ENCODE results near the gene MAP3K5. TPM values are rescaled to one million over a fixed set of nuclear protein-coding genes. Genes with fewer than 3 reads are reported as not detected.
"Not testable (repeated sequence)": the region's sequence is repeated elsewhere in the genome, so short reads cannot be mapped to it uniquely, and the experiment has no call there.

The MAP3K5 gene
- total RNA-seq, 1 donor from 2014 or later = 18.3 TPM

GRCh38 chr6:136795386-136795785 lies 3.1 kb upstream of the MAP3K5 start:
- no peak for DNase-seq (ENCODE audit: low spot score in 2 of 2)
- FAIRE-seq = no peak

- DNase-seq (ENCODE audit: low spot score in 2 of 2) = no peak
These were observed 1.1 kb upstream of the MAP3K5 start for GRCh38 chr6:136793363-136793762.

GRCh38 chr6:136792095-136792409 lies 225 bp downstream of the MAP3K5 start:
- FAIRE-seq (no peak), DNase-seq (ENCODE audit: low spot score in 2 of 2) (no peak)

More at GRCh38 chr6:136793363-136793762, 1.1 kb upstream of the MAP3K5 start:
- FAIRE-seq = no peak

GRCh38 chr6:136791296-136792094 lies 782 bp downstream of the MAP3K5 start:
- FAIRE-seq (no peak), DNase-seq (ENCODE audit: low spot score in 2 of 2) (peak in 1 of 2 donors; percentile 22)

- FAIRE-seq = no peak
These were observed 1.6 kb downstream of the MAP3K5 start for GRCh38 chr6:136790411-136791295.

GRCh38 chr6:136789440-136789839 lies 2.8 kb downstream of the MAP3K5 start:
- FAIRE-seq; DNase-seq (ENCODE audit: low spot score in 2 of 2): not testable (repeated sequence)

More at GRCh38 chr6:136790411-136791295, 1.6 kb downstream of the MAP3K5 start:
- DNase-seq (ENCODE audit: low spot score in 2 of 2) = no peak

GRCh38 chr6:136788069-136788902 lies 4.0 kb downstream of the MAP3K5 start:
- FAIRE-seq = no peak
- DNase-seq (ENCODE audit: low spot score in 2 of 2) = no peak

GRCh38 chr6:136787726-136788068 lies 4.6 kb downstream of the MAP3K5 start:
- DNase-seq (ENCODE audit: low spot score in 2 of 2) = no peak
- FAIRE-seq = no peak

- FAIRE-seq (no peak), DNase-seq (ENCODE audit: low spot score in 2 of 2) (no peak)
These were observed 5.6 kb downstream of the MAP3K5 start for GRCh38 chr6:136786658-136787057.

- DNase-seq (ENCODE audit: low spot score in 2 of 2) = no peak
- no peak for FAIRE-seq
These were observed 7.1 kb downstream of the MAP3K5 start for GRCh38 chr6:136784910-136785746.

GRCh38 chr6:136784271-136784664 lies 8.0 kb downstream of the MAP3K5 start:
- FAIRE-seq (no peak), DNase-seq (ENCODE audit: low spot score in 2 of 2) (no peak)

- DNase-seq (ENCODE audit: low spot score in 2 of 2) (no peak), FAIRE-seq (no peak)
These were observed 8.6 kb downstream of the MAP3K5 start for GRCh38 chr6:136783495-136784270.

- DNase-seq (ENCODE audit: low spot score in 2 of 2) (no peak), FAIRE-seq (no peak)
These were observed 9.3 kb downstream of the MAP3K5 start for GRCh38 chr6:136783021-136783420.

- DNase-seq (ENCODE audit: low spot score in 2 of 2) (no peak), FAIRE-seq (no peak)
These were observed 10.1 kb downstream of the MAP3K5 start for GRCh38 chr6:136782021-136782770.

- DNase-seq (ENCODE audit: low spot score in 2 of 2) (no peak), FAIRE-seq (no peak)
These were observed 11.3 kb downstream of the MAP3K5 start for GRCh38 chr6:136780972-136781371.

GRCh38 chr6:136779682-136780081 lies 12.6 kb downstream of the MAP3K5 start:
- DNase-seq (ENCODE audit: low spot score in 2 of 2) = no peak
- no peak for FAIRE-seq

- DNase-seq (ENCODE audit: low spot score in 2 of 2) (no peak), FAIRE-seq (no peak)
These were observed 14.6 kb downstream of the MAP3K5 start for GRCh38 chr6:136777651-136778050.

- FAIRE-seq (no peak), DNase-seq (ENCODE audit: low spot score in 2 of 2) (no peak)
These were observed 16.7 kb downstream of the MAP3K5 start for GRCh38 chr6:136775548-136775947.
